Measurements from ENCODE around the gene RADIL. TPM values are rescaled to one million over a fixed set of nuclear protein-coding genes. Genes with fewer than 3 reads are reported as not detected.

Gene RADIL, protein sequence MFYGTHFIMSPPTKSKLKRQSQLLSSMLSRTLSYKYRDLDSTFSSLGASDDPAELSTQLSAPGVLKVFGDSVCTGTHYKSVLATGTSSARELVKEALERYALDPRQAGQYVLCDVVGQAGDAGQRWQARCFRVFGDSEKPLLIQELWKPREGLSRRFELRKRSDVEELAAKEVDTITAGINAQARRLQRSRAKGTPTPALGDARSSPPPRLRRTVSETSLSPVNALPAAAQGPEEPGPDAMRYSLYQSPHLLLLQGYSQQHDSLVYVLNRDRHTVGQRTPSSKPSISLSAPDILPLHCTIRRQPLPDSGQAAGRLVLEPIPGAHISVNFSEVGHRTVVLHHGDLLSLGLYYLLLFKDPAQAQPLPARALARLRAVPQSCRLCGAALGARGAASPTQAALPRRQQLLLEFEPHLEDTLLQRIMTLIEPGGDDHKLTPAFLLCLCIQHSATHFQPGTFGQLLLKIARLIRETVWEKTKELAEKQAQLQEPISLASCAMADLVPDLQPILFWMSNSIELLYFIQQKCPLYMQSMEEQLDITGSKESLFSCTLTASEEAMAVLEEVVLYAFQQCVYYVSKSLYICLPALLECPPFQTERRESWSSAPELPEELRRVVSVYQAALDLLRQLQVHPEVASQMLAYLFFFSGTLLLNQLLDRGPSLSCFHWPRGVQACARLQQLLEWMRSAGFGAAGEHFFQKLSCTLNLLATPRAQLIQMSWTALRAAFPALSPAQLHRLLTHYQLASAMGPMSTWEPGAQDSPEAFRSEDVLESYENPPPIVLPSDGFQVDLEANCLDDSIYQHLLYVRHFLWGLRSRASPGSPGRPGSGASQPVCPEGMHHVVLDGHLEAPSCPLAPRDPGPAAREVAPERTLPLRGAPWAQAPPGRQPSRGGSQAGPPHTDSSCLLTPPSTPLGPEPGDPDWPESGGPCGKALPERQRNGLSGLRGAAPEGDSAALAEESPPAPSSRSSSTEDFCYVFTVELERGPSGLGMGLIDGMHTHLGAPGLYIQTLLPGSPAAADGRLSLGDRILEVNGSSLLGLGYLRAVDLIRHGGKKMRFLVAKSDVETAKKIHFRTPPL
- 5.6 and 9.3 TPM in 2 replicates for total RNA-seq (2014; rRNA removed)
- percentile 35 among the genes with signal in this experiment for Bru-seq, nascent RNA
- percentile 25 among the genes with signal in this experiment for BruChase-seq, experiment 1, labeled RNA remaining after a 6-hour chase
- percentile 32 among the genes with signal in this experiment for BruChase-seq, experiment 2, labeled RNA remaining after a 2-hour chase
- long read RNA-seq, partial matches to known transcripts = 6 of 11 reads
- long read RNA-seq, other reads (novel, unspliced or antisense) = 4 of 11 reads

DNA sequence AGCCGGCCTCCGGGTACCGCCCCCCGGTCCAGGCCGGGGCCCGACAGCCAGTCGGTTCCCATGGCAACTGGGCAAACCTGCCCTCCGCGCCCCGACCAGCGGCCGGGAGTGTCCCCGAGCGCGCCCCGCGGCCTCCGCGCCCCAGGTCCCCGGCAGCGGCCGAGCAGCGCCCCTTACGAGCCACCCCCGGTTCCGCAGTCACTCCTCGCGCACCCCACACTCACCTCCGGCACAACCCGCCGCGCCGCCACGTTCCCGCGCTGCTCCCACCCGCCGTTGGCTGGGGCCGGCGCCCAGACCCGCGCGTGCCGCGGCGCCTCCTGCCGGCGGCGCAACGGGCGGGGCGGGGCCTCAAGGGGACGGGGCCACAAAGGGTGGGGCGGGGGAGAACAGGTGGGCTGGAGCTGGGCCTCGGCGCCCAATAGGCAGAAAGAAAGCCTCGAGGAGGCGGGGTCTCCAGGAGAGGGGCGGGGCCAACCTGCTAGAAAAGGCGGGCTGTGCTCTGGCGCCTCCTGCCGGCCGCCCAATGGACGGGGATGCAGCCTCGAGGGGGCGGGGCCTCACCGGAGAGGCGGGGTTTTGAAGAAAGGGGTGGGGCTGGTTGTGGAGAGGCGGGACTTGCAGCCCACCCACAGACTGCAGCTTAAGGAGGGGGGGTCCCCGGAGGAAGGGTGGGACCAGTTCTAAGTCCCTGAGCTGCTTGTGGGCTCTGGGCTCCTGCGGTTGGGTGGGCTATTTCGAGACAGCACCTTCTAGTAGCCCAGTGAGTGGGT is at the start of gene RADIL:
RADIL (minus strand) TSS at position 345 of the 773 bp plus-strand sequence. CDS start 5,577 bp downstream, outside the sequence.
- ATAC-seq = peak; percentile 81
- H3K36me3 ChIP-seq (ENCODE audit: low read depth, low read length) = no peaks in the 10 kb centered on the region
- no peaks in the 10 kb centered on the region for H4K20me1 ChIP-seq (ENCODE audit: low read length)
- H3K4me2 ChIP-seq (ENCODE audit: low read length) = peak within 1 kb of the TSS; percentile 89
- H3K4me3 ChIP-seq (ENCODE audit: low read length) = peak within 1 kb of the TSS; percentile 70
- H3K9me2 ChIP-seq (replicated peaks; ENCODE audit: low read length) = no peaks in the 10 kb centered on the region
- no peaks in the 10 kb centered on the region for H3F3A ChIP-seq (ENCODE audit: low read length, unreplicated experiment)
- H3K9ac ChIP-seq (ENCODE audit: low read length) = peak within 1 kb of the TSS; percentile 59
- intact Hi-C loops (cut with micrococcal nuclease) = loop anchor here (1.0 to 10.0 kb wide), 3 partner anchors 34 to 91 kb away; no protein-coding TSS in a partner anchor
- no TSS peak for BruUV-seq (replicated peaks)
- no peaks in the 10 kb centered on the region for H3K9me3 ChIP-seq (ENCODE audit: low read length)
- CTCF ChIA-PET = interaction anchor here (0.6 to 1.5 kb wide), 5 partner anchors 34 to 205 kb away, joined by 3 to 10 read pairs (median 6); no protein-coding TSS in a partner anchor
- H3K27me3 ChIP-seq (ENCODE audit: low read length) = no peaks in the 10 kb centered on the region
- H2AFZ ChIP-seq (ENCODE audit: low read length) = peak within 1 kb of the TSS; percentile 82
- TF ChIP-seq EZH2phosphoT487 (IDR thresholded peaks at IDR 0.05; ENCODE audit: borderline replicate concordance, low read length) = no peak
- TF ChIP-seq, protein P1, sequence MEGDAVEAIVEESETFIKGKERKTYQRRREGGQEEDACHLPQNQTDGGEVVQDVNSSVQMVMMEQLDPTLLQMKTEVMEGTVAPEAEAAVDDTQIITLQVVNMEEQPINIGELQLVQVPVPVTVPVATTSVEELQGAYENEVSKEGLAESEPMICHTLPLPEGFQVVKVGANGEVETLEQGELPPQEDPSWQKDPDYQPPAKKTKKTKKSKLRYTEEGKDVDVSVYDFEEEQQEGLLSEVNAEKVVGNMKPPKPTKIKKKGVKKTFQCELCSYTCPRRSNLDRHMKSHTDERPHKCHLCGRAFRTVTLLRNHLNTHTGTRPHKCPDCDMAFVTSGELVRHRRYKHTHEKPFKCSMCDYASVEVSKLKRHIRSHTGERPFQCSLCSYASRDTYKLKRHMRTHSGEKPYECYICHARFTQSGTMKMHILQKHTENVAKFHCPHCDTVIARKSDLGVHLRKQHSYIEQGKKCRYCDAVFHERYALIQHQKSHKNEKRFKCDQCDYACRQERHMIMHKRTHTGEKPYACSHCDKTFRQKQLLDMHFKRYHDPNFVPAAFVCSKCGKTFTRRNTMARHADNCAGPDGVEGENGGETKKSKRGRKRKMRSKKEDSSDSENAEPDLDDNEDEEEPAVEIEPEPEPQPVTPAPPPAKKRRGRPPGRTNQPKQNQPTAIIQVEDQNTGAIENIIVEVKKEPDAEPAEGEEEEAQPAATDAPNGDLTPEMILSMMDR (conservative IDR thresholded peaks at IDR 0.05; ENCODE audit: low read depth, low read length) = peak; percentile 75
- TF ChIP-seq EZH2 (IDR thresholded peaks at IDR 0.05; ENCODE audit: low read length, unreplicated experiment) = no peak
- DNase-seq = peak; percentile 91
- POLR2A ChIA-PET (ENCODE audit: unreplicated experiment) = interaction anchor here (0.7 kb wide), 1 partner anchor 52 kb away, joined by 4 read pairs; no protein-coding TSS in a partner anchor
- no peaks in the 10 kb centered on the region for H3K79me2 ChIP-seq (ENCODE audit: low read length)
- H3K4me1 ChIP-seq (ENCODE audit: insufficient read depth, low read length) = 0 out of 2 replicates have a peak, but pooled peaks cover 10% of the 10 kb centered on the region
- H3K27ac ChIP-seq (ENCODE audit: low read length) = no peak within 1 kb of the TSS

DNA sequence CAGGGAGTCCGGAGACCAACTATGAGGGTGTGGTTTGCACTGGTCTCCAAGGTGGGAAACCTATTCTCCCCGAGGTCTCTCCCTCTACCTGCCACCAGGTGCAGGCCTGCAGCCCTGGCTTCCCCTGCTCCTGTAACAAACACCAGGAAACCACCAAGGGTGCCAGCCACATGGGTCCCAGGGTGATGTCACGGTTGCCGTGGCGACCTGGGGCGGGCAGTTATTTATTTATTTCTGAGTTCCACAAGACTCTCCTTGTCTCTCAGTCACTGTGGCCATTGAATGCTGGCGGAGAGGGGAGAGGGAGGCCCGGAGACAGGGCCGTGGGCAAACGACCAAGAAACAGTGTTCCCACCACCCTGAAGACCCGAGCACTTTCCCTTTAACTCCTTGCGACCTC is 48.4 kb upstream of the RADIL start:
- no peak overlapping the region for H3K27ac ChIP-seq (ENCODE audit: low read length)
- no peaks in the 10 kb centered on the region for H3K79me2 ChIP-seq (ENCODE audit: low read length)
- ATAC-seq (peak; percentile 54), DNase-seq (peak; percentile 12)
- BruUV-seq (replicated peaks) = no TSS peak
- no peaks in the 10 kb centered on the region for H4K20me1 ChIP-seq (ENCODE audit: low read length)
- H3K4me1 ChIP-seq (ENCODE audit: insufficient read depth, low read length) = no peaks in the 10 kb centered on the region
- H3K9ac ChIP-seq (ENCODE audit: low read length) = no peak overlapping the region
- H3K4me3 ChIP-seq (ENCODE audit: low read length) = no peak overlapping the region
- TF ChIP-seq EZH2 (IDR thresholded peaks at IDR 0.05; ENCODE audit: low read length, unreplicated experiment) (no peak), EZH2phosphoT487 (IDR thresholded peaks at IDR 0.05; ENCODE audit: borderline replicate concordance, low read length) (no peak)
- TF ChIP-seq, protein P1 (conservative IDR thresholded peaks at IDR 0.05; ENCODE audit: low read depth, low read length) = no peak
- H2AFZ ChIP-seq (ENCODE audit: low read length) = no peak overlapping the region
- H3K9me2 ChIP-seq (replicated peaks; ENCODE audit: low read length) = no peaks in the 10 kb centered on the region
- ChIA-PET POLR2A (ENCODE audit: unreplicated experiment) (no interaction called here), CTCF (no interaction called here)
- no peaks in the 10 kb centered on the region for H3K9me3 ChIP-seq (ENCODE audit: low read length)
- no peaks in the 10 kb centered on the region for H3F3A ChIP-seq (ENCODE audit: low read length, unreplicated experiment)
- H3K27me3 ChIP-seq (ENCODE audit: low read length) = no peaks in the 10 kb centered on the region
- intact Hi-C loops (cut with micrococcal nuclease) = no loop called here
- no peak overlapping the region for H3K4me2 ChIP-seq (ENCODE audit: low read length)
- no peaks in the 10 kb centered on the region for H3K36me3 ChIP-seq (ENCODE audit: low read depth, low read length)

All from PC-3 (cell line).